ENCODE results near the gene ITGA7. TPM values are rescaled to one million over a fixed set of nuclear protein-coding genes. Genes with fewer than 3 reads are reported as not detected.

ITGA7 gene
- total RNA-seq, 1 experiment from 2014 or later, result 96.2 TPM

GRCh38 chr12:55696796-55697462 is 10.8 kb downstream of the ITGA7 start:
- POLR2A ChIA-PET, result no interaction called here
- Mint-ChIP-seq H3K27me3 (ENCODE audit: low read depth) (no peaks in the 10 kb centered on the region), H3K9me3 (no peaks in the 10 kb centered on the region), H3K27ac (peak overlapping the region; percentile 32; the same call in 1 of the 2 replicates), H3K36me3 (peaks cover 21% of the 10 kb centered on the region), H3K4me3 (no peak overlapping the region), H3K4me1 (no peaks in the 10 kb centered on the region)
- TF ChIP-seq GRHL2 (CRISPR knock-in tag; IDR thresholded peaks at IDR 0.05; ENCODE audit: insufficient replicate concordance, severe bottlenecking) (no peak), PREB (CRISPR knock-in tag; IDR thresholded peaks at IDR 0.05; ENCODE audit: borderline replicate concordance) (no peak), STAT6 (CRISPR knock-in tag; conservative IDR thresholded peaks at IDR 0.05; ENCODE audit: low read depth) (no peak), NR2C2 (CRISPR knock-in tag; IDR thresholded peaks at IDR 0.05) (no peak), ZSCAN18 (CRISPR knock-in tag; IDR thresholded peaks at IDR 0.05) (no peak), NR3C1 (CRISPR knock-in tag; conservative IDR thresholded peaks at IDR 0.05; ENCODE audit: low read depth) (no peak), SOX15 (CRISPR knock-in tag; IDR thresholded peaks at IDR 0.05) (no peak), ATF2 (CRISPR knock-in tag; IDR thresholded peaks at IDR 0.05; ENCODE audit: borderline replicate concordance, low read depth) (no peak), MLX (CRISPR knock-in tag; IDR thresholded peaks at IDR 0.05) (no peak)
- DNase-seq (ENCODE audit: low spot score), result no peak
- ATAC-seq, result no peak
- CTCF ChIA-PET, result interaction anchor here (1.4 to 3.1 kb wide), 2 partner anchors 10 to 15 kb away, joined by 5 to 27 read pairs; partner anchors contain the start of gene ITGA7

- ATAC-seq (no peak), DNase-seq (ENCODE audit: low spot score) (no peak)
- no peaks in the 10 kb centered on the region for H3K27me3 Mint-ChIP-seq (ENCODE audit: low read depth)
- H3K4me3 Mint-ChIP-seq, result no peak overlapping the region
- POLR2A ChIA-PET, result interaction anchor here (0.5 kb wide), 1 partner anchor 34 kb away, joined by 3 read pairs; no protein-coding TSS in a partner anchor
- H3K9me3 Mint-ChIP-seq, result no peaks in the 10 kb centered on the region
- H3K4me1 Mint-ChIP-seq, result no peaks in the 10 kb centered on the region
- H3K27ac Mint-ChIP-seq, result no peak overlapping the region
- CTCF ChIA-PET, result interaction anchor here (1.4 to 3.1 kb wide), 2 partner anchors 10 to 15 kb away, joined by 5 to 27 read pairs; partner anchors contain the start of gene ITGA7
- peaks cover 22% of the 10 kb centered on the region for H3K36me3 Mint-ChIP-seq
- TF ChIP-seq IRF2 (CRISPR knock-in tag; IDR thresholded peaks at IDR 0.05; ENCODE audit: borderline replicate concordance, low read depth) (no peak), USF2 (CRISPR knock-in tag; IDR thresholded peaks at IDR 0.05) (no peak), ATF6 (CRISPR knock-in tag; IDR thresholded peaks at IDR 0.05) (no peak), E2F1 (CRISPR knock-in tag; IDR thresholded peaks at IDR 0.05) (no peak), E2F4 (CRISPR knock-in tag; IDR thresholded peaks at IDR 0.05; ENCODE audit: borderline replicate concordance, low read depth) (no peak), CREM (CRISPR knock-in tag; IDR thresholded peaks at IDR 0.05) (no peak), CDX4 (CRISPR knock-in tag; IDR thresholded peaks at IDR 0.05; ENCODE audit: borderline replicate concordance) (no peak)
Observed at GRCh38 chr12:55696141-55696540, 11.6 kb downstream of the ITGA7 start.
